Activated CD4-positive, alpha-beta T cell treated with anti-CD3 and anti-CD28 coated beads, Interleukin-2, Interleukin-4, amounts not matched to agents 100 ng/mL and 50 ng/mL, durations not matched to agents 16 hours and 8 hours (primary cell): ENCODE measurements around the gene ARAP3.
A peak's percentile ranks its signal among the peaks of the same experiment; 100 is the strongest.

Experiments used
- DNase-seq: peaks from one replicate; pipeline ENCODE4 v3.0.0-alpha.2; 2020; ENCODE audit warnings: low spot score

ARAP3 gene

GRCh38 chr5:141697586-141697985 lies 15.6 kb upstream of the ARAP3 start:
- DNase-seq = no peak

GRCh38 chr5:141696431-141696830 lies 14.4 kb upstream of the ARAP3 start:
- DNase-seq = no peak

GRCh38 chr5:141695627-141696215 lies 13.7 kb upstream of the ARAP3 start:
- DNase-seq = no peak

- DNase-seq = no peak
Observed at GRCh38 chr5:141694479-141694878, 12.4 kb upstream of the ARAP3 start.

GRCh38 chr5:141692919-141693725 lies 11.1 kb upstream of the ARAP3 start:
- peak; percentile 86 for DNase-seq

- no peak for DNase-seq
Observed at GRCh38 chr5:141692533-141692888, 10.5 kb upstream of the ARAP3 start.

- peak; percentile 92 for DNase-seq
Observed at GRCh38 chr5:141691867-141692532, 10.0 kb upstream of the ARAP3 start.

- DNase-seq = no peak
Observed at GRCh38 chr5:141691286-141691866, 9.3 kb upstream of the ARAP3 start.

- DNase-seq = no peak
Observed at GRCh38 chr5:141686648-141687416, 4.8 kb upstream of the ARAP3 start.

- DNase-seq = no peak
Observed at GRCh38 chr5:141685591-141685990, 3.6 kb upstream of the ARAP3 start.

GRCh38 chr5:141683596-141684141 lies 1.6 kb upstream of the ARAP3 start:
- no peak for DNase-seq

- no peak for DNase-seq
Observed at GRCh38 chr5:141681295-141681694, 735 bp downstream of the ARAP3 start.

GRCh38 chr5:141680751-141681201 lies 1.3 kb downstream of the ARAP3 start:
- no peak for DNase-seq

- no peak for DNase-seq
Observed at GRCh38 chr5:141680178-141680577, 1.9 kb downstream of the ARAP3 start.

GRCh38 chr5:141677415-141677814 lies 4.6 kb downstream of the ARAP3 start:
- DNase-seq = no peak

- DNase-seq = no peak
Observed at GRCh38 chr5:141675672-141676071, 6.4 kb downstream of the ARAP3 start.

GRCh38 chr5:141674747-141675146 lies 7.3 kb downstream of the ARAP3 start:
- DNase-seq = no peak

- no peak for DNase-seq
Observed at GRCh38 chr5:141672841-141673813, 8.9 kb downstream of the ARAP3 start.

- no peak for DNase-seq
Observed at GRCh38 chr5:141672071-141672840, 9.8 kb downstream of the ARAP3 start.

- DNase-seq = no peak
Observed at GRCh38 chr5:141669520-141669919, 12.5 kb downstream of the ARAP3 start.
